HEK293 (cell line): ENCODE measurements around the gene CSNK1G1.

Experiments used
- CTCF ChIA-PET: fragments of 350-600 bp; formaldehyde crosslinking; extraction: SDS; loops from one replicate; lab custom pipeline; 2021; ENCODE audit warnings: antibody characterized with exemption; lab: Yijun Ruan, JAX
- POLR2A ChIA-PET: fragments of 300-600 bp; formaldehyde crosslinking; extraction: SDS; loops from one replicate; lab custom pipeline; 2020; ENCODE audit warnings: antibody characterized with exemption, inconsistent platforms; lab: Yijun Ruan, JAX
- H3K27ac ChIP-seq: fragments of 200-500 bp; sonication (Bioruptor generic); 2 replicates; pipeline ENCODE4 v1.5.1; 2014; ENCODE audit warnings: low read depth, low read length, control low read depth, inconsistent platforms; ENCODE audit errors: extremely low read depth
- H3K36me3 ChIP-seq, 2 experiments: fragments of 200-500 bp in 1 of 2; sonication (Bioruptor generic) in 1 of 2; 1 replicate in 1 of 2; 2 replicates in 1 of 2; pipeline ENCODE4 v1.5.1; 2014 to 2017; ENCODE audit warnings: inconsistent platforms in 2 of 2, low read length in 2 of 2; ENCODE audit not compliant: control insufficient read depth in 2 of 2, insufficient read depth in 1 of 2
- H3K4me1 ChIP-seq: fragments of 200-500 bp; sonication (Bioruptor generic); 2 replicates; pipeline ENCODE4 v1.5.1; 2014; ENCODE audit warnings: mild to moderate bottlenecking, low read length, inconsistent platforms; ENCODE audit not compliant: control insufficient read depth, insufficient read depth
- H3K4me3 ChIP-seq: 2 replicates; pipeline ENCODE4 v1.5.1; 2011; ENCODE audit warnings: low read depth, mild to moderate bottlenecking, control low read depth, low read length, moderate library complexity
- H3K9me3 ChIP-seq: fragments of 200-500 bp; sonication (Bioruptor generic); 2 replicates; pipeline ENCODE4 v1.5.1; 2014; ENCODE audit warnings: low read depth, low read length, inconsistent platforms; ENCODE audit not compliant: control insufficient read depth, insufficient read depth
- GLI2 ChIP-seq: fragments of 450-650 bp; formaldehyde crosslinking; IDR thresholded peaks from 2 replicates; pipeline ENCODE4; 2017; ENCODE audit warnings: missing biosample characterization, missing genetic modification characterization, low read depth, borderline replicate concordance
- GLI4 ChIP-seq: fragments of 450-650 bp; formaldehyde crosslinking; IDR thresholded peaks from 2 replicates; pipeline ENCODE4 v1.5.1; 2016; ENCODE audit warnings: missing biosample characterization, missing genetic modification characterization
- HIC1 ChIP-seq: fragments of 450-650 bp; formaldehyde crosslinking; IDR thresholded peaks from 2 replicates; pipeline ENCODE4 v1.5.1; 2016; ENCODE audit warnings: missing biosample characterization, missing genetic modification characterization
- KLF1 ChIP-seq: fragments of 450-650 bp; formaldehyde crosslinking; IDR thresholded peaks from 2 replicates; pipeline ENCODE4 v1.5.1; 2016; ENCODE audit warnings: missing biosample characterization, missing genetic modification characterization
- MYNN ChIP-seq: fragments of 450-650 bp; formaldehyde crosslinking; IDR thresholded peaks from 2 replicates; pipeline ENCODE4 v1.5.1; 2016; ENCODE audit warnings: missing biosample characterization, missing genetic modification characterization, borderline replicate concordance
- MZF1 ChIP-seq: fragments of 450-650 bp; formaldehyde crosslinking; IDR thresholded peaks from 2 replicates; pipeline ENCODE4 v1.5.1; 2017; ENCODE audit warnings: missing biosample characterization, missing genetic modification characterization, borderline replicate concordance
- SCRT2 ChIP-seq: fragments of 450-650 bp; formaldehyde crosslinking; IDR thresholded peaks from 2 replicates; pipeline ENCODE4 v1.5.1; 2016; ENCODE audit warnings: missing biosample characterization, missing genetic modification characterization
- SP3 ChIP-seq: fragments of 450-650 bp; formaldehyde crosslinking; IDR thresholded peaks from 2 replicates; pipeline ENCODE4 v1.5.1; 2016; ENCODE audit warnings: missing biosample characterization, missing genetic modification characterization
- YY2 ChIP-seq: fragments of 450-650 bp; formaldehyde crosslinking; IDR thresholded peaks from 2 replicates; pipeline ENCODE4 v1.5.1; 2016; ENCODE audit warnings: missing biosample characterization, missing genetic modification characterization
- ZNF121 ChIP-seq: fragments of 450-650 bp; formaldehyde crosslinking; IDR thresholded peaks from 2 replicates; pipeline ENCODE4 v1.5.1; 2016; ENCODE audit warnings: missing biosample characterization, missing genetic modification characterization
- ZNF223 ChIP-seq: fragments of 450-650 bp; formaldehyde crosslinking; IDR thresholded peaks from 2 replicates; pipeline ENCODE4 v1.5.1; 2016; ENCODE audit warnings: missing biosample characterization, missing genetic modification characterization
- ZNF37A ChIP-seq: fragments of 450-650 bp; IDR thresholded peaks from 2 replicates; pipeline ENCODE4 v1.5.1; 2018; ENCODE audit warnings: missing biosample characterization, missing genetic modification characterization
- ZNF501 ChIP-seq: fragments of 450-650 bp; formaldehyde crosslinking; IDR thresholded peaks from 2 replicates; pipeline ENCODE4 v1.5.1; 2016; ENCODE audit warnings: missing biosample characterization, missing genetic modification characterization
- ZNF521 ChIP-seq: fragments of 450-650 bp; formaldehyde crosslinking; IDR thresholded peaks from 2 replicates; pipeline ENCODE4 v1.5.1; 2017; ENCODE audit warnings: missing biosample characterization, mild to moderate bottlenecking, missing genetic modification characterization
- ZNF529 ChIP-seq: fragments of 450-650 bp; formaldehyde crosslinking; IDR thresholded peaks from 2 replicates; pipeline ENCODE4 v1.5.1; 2017; ENCODE audit warnings: missing genetic modification characterization, missing biosample characterization; ENCODE audit not compliant: insufficient replicate concordance
- ZNF548 ChIP-seq: fragments of 450-650 bp; formaldehyde crosslinking; IDR thresholded peaks from 2 replicates; pipeline ENCODE4 v1.5.1; 2016; ENCODE audit warnings: missing biosample characterization, missing genetic modification characterization
- ZNF596 ChIP-seq: fragments of 450-650 bp; IDR thresholded peaks from 2 replicates; pipeline ENCODE4 v1.5.0; 2018; ENCODE audit warnings: missing biosample characterization, mild to moderate bottlenecking, missing genetic modification characterization, moderate library complexity
- ZNF621 ChIP-seq: fragments of 450-650 bp; formaldehyde crosslinking; IDR thresholded peaks from 2 replicates; pipeline ENCODE4 v1.5.1; 2017; ENCODE audit warnings: missing biosample characterization, missing genetic modification characterization
- ZNF626 ChIP-seq: fragments of 450-650 bp; sonication (Bioruptor Pico); formaldehyde crosslinking; IDR thresholded peaks from 2 replicates; pipeline ENCODE4 v1.5.1; 2018; ENCODE audit warnings: missing biosample characterization, missing genetic modification characterization, inconsistent platforms
- ZNF791 ChIP-seq: fragments of 450-650 bp; formaldehyde crosslinking; IDR thresholded peaks from 2 replicates; pipeline ENCODE4 v1.5.1; 2016; ENCODE audit warnings: missing biosample characterization, missing genetic modification characterization
- ZNF837 ChIP-seq: fragments of 450-650 bp; formaldehyde crosslinking; IDR thresholded peaks from 2 replicates; pipeline ENCODE4 v1.5.1; 2016; ENCODE audit warnings: missing biosample characterization, missing genetic modification characterization
- TF ChIP-seq, protein P1 (sequence below): fragments of 450-650 bp; formaldehyde crosslinking; IDR thresholded peaks from 2 replicates; pipeline ENCODE4 v1.5.1; 2016; ENCODE audit warnings: missing biosample characterization, missing genetic modification characterization
- TF ChIP-seq, protein P2 (sequence below): fragments of 450-650 bp; formaldehyde crosslinking; IDR thresholded peaks from 2 replicates; pipeline ENCODE4 v1.5.1; 2016; ENCODE audit warnings: missing biosample characterization, missing genetic modification characterization
- TF ChIP-seq, protein P3 (sequence below): fragments of 450-650 bp; formaldehyde crosslinking; IDR thresholded peaks from 2 replicates; pipeline ENCODE4 v1.5.1; 2016; ENCODE audit warnings: missing biosample characterization, missing genetic modification characterization

Gene CSNK1G1

GRCh38 chr15:64337761-64338160 lies 18.2 kb downstream of the CSNK1G1 start (continued):
- TF ChIP-seq ZNF529 (tag by site-specific recombination) (no peak), GLI4 (no peak), ZNF548 (tag by site-specific recombination) (no peak), ZNF37A (no peak), ZNF121 (no peak), ZNF223 (tag by site-specific recombination) (no peak), MYNN (tag by site-specific recombination) (no peak), KLF1 (tag by site-specific recombination) (no peak), YY2 (tag by site-specific recombination) (no peak), ZNF791 (tag by site-specific recombination) (no peak), ZNF837 (tag by site-specific recombination) (no peak), SP3 (tag by site-specific recombination) (no peak)
- TF ChIP-seq, protein P1, sequence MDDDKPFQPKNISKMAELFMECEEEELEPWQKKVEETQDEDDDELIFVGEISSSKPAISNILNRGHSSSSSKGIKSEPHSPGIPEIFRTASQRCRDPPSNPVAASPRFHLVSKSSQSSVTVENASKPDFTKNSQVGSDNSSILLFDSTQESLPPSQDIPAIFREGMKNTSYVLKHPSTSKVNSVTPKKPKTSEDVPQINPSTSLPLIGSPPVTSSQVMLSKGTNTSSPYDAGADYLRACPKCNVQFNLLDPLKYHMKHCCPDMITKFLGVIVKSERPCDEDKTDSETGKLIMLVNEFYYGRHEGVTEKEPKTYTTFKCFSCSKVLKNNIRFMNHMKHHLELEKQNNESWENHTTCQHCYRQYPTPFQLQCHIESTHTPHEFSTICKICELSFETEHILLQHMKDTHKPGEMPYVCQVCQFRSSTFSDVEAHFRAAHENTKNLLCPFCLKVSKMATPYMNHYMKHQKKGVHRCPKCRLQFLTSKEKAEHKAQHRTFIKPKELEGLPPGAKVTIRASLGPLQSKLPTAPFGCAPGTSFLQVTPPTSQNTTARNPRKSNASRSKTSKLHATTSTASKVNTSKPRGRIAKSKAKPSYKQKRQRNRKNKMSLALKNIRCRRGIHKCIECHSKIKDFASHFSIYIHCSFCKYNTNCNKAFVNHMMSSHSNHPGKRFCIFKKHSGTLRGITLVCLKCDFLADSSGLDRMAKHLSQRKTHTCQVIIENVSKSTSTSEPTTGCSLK (tag by site-specific recombination): no peak
- TF ChIP-seq, protein P2, sequence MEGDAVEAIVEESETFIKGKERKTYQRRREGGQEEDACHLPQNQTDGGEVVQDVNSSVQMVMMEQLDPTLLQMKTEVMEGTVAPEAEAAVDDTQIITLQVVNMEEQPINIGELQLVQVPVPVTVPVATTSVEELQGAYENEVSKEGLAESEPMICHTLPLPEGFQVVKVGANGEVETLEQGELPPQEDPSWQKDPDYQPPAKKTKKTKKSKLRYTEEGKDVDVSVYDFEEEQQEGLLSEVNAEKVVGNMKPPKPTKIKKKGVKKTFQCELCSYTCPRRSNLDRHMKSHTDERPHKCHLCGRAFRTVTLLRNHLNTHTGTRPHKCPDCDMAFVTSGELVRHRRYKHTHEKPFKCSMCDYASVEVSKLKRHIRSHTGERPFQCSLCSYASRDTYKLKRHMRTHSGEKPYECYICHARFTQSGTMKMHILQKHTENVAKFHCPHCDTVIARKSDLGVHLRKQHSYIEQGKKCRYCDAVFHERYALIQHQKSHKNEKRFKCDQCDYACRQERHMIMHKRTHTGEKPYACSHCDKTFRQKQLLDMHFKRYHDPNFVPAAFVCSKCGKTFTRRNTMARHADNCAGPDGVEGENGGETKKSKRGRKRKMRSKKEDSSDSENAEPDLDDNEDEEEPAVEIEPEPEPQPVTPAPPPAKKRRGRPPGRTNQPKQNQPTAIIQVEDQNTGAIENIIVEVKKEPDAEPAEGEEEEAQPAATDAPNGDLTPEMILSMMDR (tag by site-specific recombination): no peak

- no peaks in the 10 kb centered on the region for H3K36me3 ChIP-seq
- no peak for TF ChIP-seq MZF1 (tag by site-specific recombination)
- TF ChIP-seq ZNF521: no peak
- no peak for TF ChIP-seq ZNF596 (tag by site-specific recombination)
- TF ChIP-seq, protein P3, sequence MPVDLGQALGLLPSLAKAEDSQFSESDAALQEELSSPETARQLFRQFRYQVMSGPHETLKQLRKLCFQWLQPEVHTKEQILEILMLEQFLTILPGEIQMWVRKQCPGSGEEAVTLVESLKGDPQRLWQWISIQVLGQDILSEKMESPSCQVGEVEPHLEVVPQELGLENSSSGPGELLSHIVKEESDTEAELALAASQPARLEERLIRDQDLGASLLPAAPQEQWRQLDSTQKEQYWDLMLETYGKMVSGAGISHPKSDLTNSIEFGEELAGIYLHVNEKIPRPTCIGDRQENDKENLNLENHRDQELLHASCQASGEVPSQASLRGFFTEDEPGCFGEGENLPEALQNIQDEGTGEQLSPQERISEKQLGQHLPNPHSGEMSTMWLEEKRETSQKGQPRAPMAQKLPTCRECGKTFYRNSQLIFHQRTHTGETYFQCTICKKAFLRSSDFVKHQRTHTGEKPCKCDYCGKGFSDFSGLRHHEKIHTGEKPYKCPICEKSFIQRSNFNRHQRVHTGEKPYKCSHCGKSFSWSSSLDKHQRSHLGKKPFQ (tag by site-specific recombination): no peak
- no peak for TF ChIP-seq SCRT2
- no peak for TF ChIP-seq ZNF621 (tag by site-specific recombination)
- no peak for TF ChIP-seq ZNF501 (tag by site-specific recombination)
- TF ChIP-seq HIC1 (tag by site-specific recombination): no peak
- TF ChIP-seq GLI2 (tag by site-specific recombination): no peak
- no peak for TF ChIP-seq ZNF626 (tag by site-specific recombination)
- H3K9me3 ChIP-seq: no peaks in the 10 kb centered on the region
- H3K4me1 ChIP-seq: no peaks in the 10 kb centered on the region
- H3K4me3 ChIP-seq: no peak overlapping the region
- no peak overlapping the region for H3K27ac ChIP-seq
- ChIA-PET CTCF (no interaction called here), POLR2A (no interaction called here)
Observed at GRCh38 chr15:64333986-64334929, 21.7 kb downstream of the CSNK1G1 start.
